Measurements from ENCODE around the gene PELI3.

DNA sequence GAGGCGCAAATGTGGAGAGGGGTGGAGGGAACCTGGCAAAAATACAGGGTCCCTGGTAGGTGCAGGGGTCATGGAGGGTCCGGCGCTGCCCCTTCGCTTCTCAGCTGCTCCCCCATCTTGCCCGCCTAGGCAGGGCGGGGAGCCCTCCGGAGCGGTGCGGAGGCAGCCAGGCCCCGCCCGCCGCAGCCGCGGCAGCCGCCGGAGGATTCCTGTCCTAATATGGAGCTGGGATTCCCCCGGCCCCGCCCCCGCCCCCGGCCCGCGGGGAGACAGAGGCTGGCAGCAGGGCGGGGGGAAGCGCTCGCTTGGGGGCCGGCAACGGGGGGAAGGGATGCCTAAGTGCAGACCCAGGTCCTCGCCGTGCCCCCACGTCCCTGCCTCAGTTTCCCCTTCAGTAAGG lies 46.9 kb upstream of the PELI3 start:
- TF ChIP-seq, protein P1, sequence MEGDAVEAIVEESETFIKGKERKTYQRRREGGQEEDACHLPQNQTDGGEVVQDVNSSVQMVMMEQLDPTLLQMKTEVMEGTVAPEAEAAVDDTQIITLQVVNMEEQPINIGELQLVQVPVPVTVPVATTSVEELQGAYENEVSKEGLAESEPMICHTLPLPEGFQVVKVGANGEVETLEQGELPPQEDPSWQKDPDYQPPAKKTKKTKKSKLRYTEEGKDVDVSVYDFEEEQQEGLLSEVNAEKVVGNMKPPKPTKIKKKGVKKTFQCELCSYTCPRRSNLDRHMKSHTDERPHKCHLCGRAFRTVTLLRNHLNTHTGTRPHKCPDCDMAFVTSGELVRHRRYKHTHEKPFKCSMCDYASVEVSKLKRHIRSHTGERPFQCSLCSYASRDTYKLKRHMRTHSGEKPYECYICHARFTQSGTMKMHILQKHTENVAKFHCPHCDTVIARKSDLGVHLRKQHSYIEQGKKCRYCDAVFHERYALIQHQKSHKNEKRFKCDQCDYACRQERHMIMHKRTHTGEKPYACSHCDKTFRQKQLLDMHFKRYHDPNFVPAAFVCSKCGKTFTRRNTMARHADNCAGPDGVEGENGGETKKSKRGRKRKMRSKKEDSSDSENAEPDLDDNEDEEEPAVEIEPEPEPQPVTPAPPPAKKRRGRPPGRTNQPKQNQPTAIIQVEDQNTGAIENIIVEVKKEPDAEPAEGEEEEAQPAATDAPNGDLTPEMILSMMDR (IDR thresholded peaks at IDR 0.05), result no peak
- TF ChIP-seq POLR2A (IDR thresholded peaks at IDR 0.05; ENCODE audit: low read depth) (no peak), POLR2AphosphoS5 (IDR thresholded peaks at IDR 0.05) (no peak), EP300 (IDR thresholded peaks at IDR 0.05) (no peak)

Measured in esophagus muscularis mucosa (tissue), 4 donors.